ENCODE measurements around the gene ATXN2L. TPM values are rescaled to one million over a fixed set of nuclear protein-coding genes. Genes with fewer than 3 reads are reported as not detected.

The ATXN2L gene
- total RNA-seq, 1 experiment from 2014 or later = 309 TPM

- Histone ChIP-seq H3K14ac (ENCODE audit: insufficient read depth, low read length) (no peak overlapping the region), H3K23me2 (ENCODE audit: insufficient read length, low read depth, low read length, poor library complexity, severe bottlenecking) (peaks cover 6% of the 10 kb centered on the region), H4K91ac (ENCODE audit: insufficient read length, low read depth, low read length) (no peak overlapping the region), H3K9ac (ENCODE audit: extremely low read depth, insufficient read length, low read length) (no peak overlapping the region), H2BK120ac (ENCODE audit: low read depth, low read length, poor library complexity, severe bottlenecking) (no peak overlapping the region), H2BK15ac (ENCODE audit: low read depth, low read length) (no peak overlapping the region), H2BK20ac (ENCODE audit: low read depth, low read length, poor library complexity, severe bottlenecking) (no peak overlapping the region), H3K56ac (ENCODE audit: insufficient read length, low read depth, low read length) (no peak overlapping the region), H2AK5ac (ENCODE audit: insufficient read length, low read length) (no peak overlapping the region), H3K79me1 (ENCODE audit: insufficient read depth, low read depth, low read length, poor library complexity, severe bottlenecking) (peaks cover 3% of the 10 kb centered on the region), H3K23ac (ENCODE audit: insufficient read length, low read depth, low read length) (no peak overlapping the region), H4K20me1 (ENCODE audit: control insufficient read depth, insufficient read depth, insufficient read length) (peaks cover 5% of the 10 kb centered on the region), H3K27ac (ENCODE audit: insufficient read length, low read depth, low read length) (no peak overlapping the region), H3T11ph (ENCODE audit: low read length) (no peak overlapping the region), H2BK5ac (ENCODE audit: insufficient read length, low read length) (no peak overlapping the region), H3K4ac (ENCODE audit: low read depth, low read length) (no peak overlapping the region), H2AFZ (ENCODE audit: low read length) (no peak overlapping the region), H3K4me1 (ENCODE audit: insufficient read depth, low read length) (peaks cover 1% of the 10 kb centered on the region; the same call in 1 of the 2 replicates), H3K27me3 (ENCODE audit: insufficient read depth, low read length) (no peaks in the 10 kb centered on the region), H4K8ac (replicated peaks; ENCODE audit: insufficient read length, low read depth, low read length) (no peak overlapping the region), H3K18ac (ENCODE audit: insufficient read length, low read depth, low read length) (no peak overlapping the region), H3K9me3 (ENCODE audit: control insufficient read depth, low read depth, low read length) (no peaks in the 10 kb centered on the region), H3K79me2 (ENCODE audit: insufficient read depth, low read length) (peaks cover 7% of the 10 kb centered on the region; the same call in 1 of the 2 replicates), H4K5ac (ENCODE audit: insufficient read length, low read depth, low read length) (no peak overlapping the region), H3K4me2 (ENCODE audit: insufficient read depth, insufficient read length, low read length) (no peak overlapping the region), H2BK12ac (ENCODE audit: insufficient read length, low read depth, low read length) (no peak overlapping the region)
- Mint-ChIP-seq H3K27me3 (ENCODE audit: low read depth) (no peaks in the 10 kb centered on the region; the same call in 1 of the 2 replicates), H3K4me1 (peaks cover 7 to 16% of the 10 kb centered on the region in 2 experiments), H3K36me3 (ENCODE audit: insufficient read depth in 1 of 3, low read depth in 3 of 3) (peaks cover 24 to 61% (median 53%) of the 10 kb centered on the region in 3 experiments), H3K27ac (no peak overlapping the region), H3K9me3 (no peaks in the 10 kb centered on the region; a peak in 1 of 5 replicates), H3K4me3 (no peak overlapping the region)
- no CpG with 5 or more reads among the region's 11 CpGs for WGBS (ENCODE audit: extremely low coverage, insufficient read length, low lambda C conversion rate)
- DNase-seq = no peak
- TF ChIP-seq CTCF (conservative IDR thresholded peaks at IDR 0.05) = no peak
These were observed 46.4 kb downstream of the ATXN2L start for GRCh38 chr16:28869201-28869600.

Measured in H9 (cell line).